Endothelial cell (in vitro differentiated cells): ENCODE results near the gene ERGIC1. TPM values are rescaled to one million over a fixed set of nuclear protein-coding genes. Genes with fewer than 3 reads are reported as not detected.
A peak's percentile ranks its signal among the peaks of the same experiment; 100 is the strongest.

ENCODE experiments used
- DNase-seq: peaks from one replicate; pipeline ENCODE4 v3.0.0; 2021; ENCODE audit warnings: low spot score
- H3K27ac Mint-ChIP-seq: one replicate; pipeline ENCODE4 v1.8.0; 2021; ENCODE audit warnings: mixed read lengths, inconsistent platforms; ENCODE audit not compliant: unreplicated experiment
- H3K27me3 Mint-ChIP-seq: one replicate; pipeline ENCODE4 v1.8.0; 2021; ENCODE audit warnings: mild to moderate bottlenecking, moderate library complexity, mixed read lengths, inconsistent platforms; ENCODE audit not compliant: unreplicated experiment
- H3K36me3 Mint-ChIP-seq: one replicate; pipeline ENCODE4 v1.8.0; 2021; ENCODE audit warnings: mild to moderate bottlenecking, low read depth, mixed read lengths, inconsistent platforms; ENCODE audit not compliant: unreplicated experiment
- H3K4me1 Mint-ChIP-seq: one replicate; pipeline ENCODE4 v1.8.0; 2021; ENCODE audit warnings: mild to moderate bottlenecking, mixed read lengths, inconsistent platforms; ENCODE audit not compliant: unreplicated experiment
- H3K4me3 Mint-ChIP-seq: one replicate; pipeline ENCODE4 v1.8.0; 2021; ENCODE audit warnings: mild to moderate bottlenecking, mixed read lengths, inconsistent platforms; ENCODE audit not compliant: unreplicated experiment
- H3K9me3 Mint-ChIP-seq: one replicate; pipeline ENCODE4 v1.8.0; 2021; ENCODE audit warnings: mixed read lengths, inconsistent platforms; ENCODE audit not compliant: unreplicated experiment
- total RNA-seq: library from RNA; stranded (reverse); fragmentation: NEBNext Ultra II Directional; extraction: Animal tissue kit (Norgen Biotek cat#: 25700); gene quantifications from one replicate; pipeline ENCODE4 v1.2.1, GENCODE V29; 2021; ENCODE audit not compliant: unreplicated experiment
- TF ChIP-seq, protein P1 (sequence below): fragments of 200-600 bp; sonication (generic); IDR thresholded peaks from one replicate; pipeline ENCODE4 v1.5.0; 2021; ENCODE audit warnings: antibody characterized with exemption; ENCODE audit not compliant: unreplicated experiment

Gene ERGIC1
- total RNA-seq, 1 donor from 2014 or later = 67.1 TPM

DNA sequence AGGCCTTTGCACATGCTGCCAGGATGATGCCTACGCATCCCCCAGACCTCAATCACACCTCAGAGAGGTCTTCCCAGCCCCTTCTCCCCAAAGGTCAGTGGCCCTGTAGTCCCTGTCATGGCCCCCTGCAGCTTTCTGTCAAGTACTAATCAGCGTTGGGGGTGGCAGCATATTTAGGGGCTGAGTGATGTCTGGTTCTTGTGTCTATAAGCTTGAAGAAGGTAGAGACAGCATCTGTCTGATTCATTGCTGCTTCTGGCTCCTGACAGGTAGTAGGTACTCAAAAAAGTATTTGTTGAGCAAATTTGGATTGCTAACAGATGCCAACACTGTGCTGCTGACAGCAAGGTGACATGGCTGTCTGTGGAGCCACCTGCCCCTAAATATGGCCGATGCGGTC, 73.6 kb downstream of the ERGIC1 start:
- Mint-ChIP-seq H3K27ac (no peak overlapping the region), H3K27me3 (peaks cover 7% of the 10 kb centered on the region), H3K9me3 (no peaks in the 10 kb centered on the region), H3K4me3 (no peak overlapping the region), H3K4me1 (peaks cover 6% of the 10 kb centered on the region), H3K36me3 (peaks cover 4% of the 10 kb centered on the region)
- no peak for DNase-seq
- TF ChIP-seq, protein P1, sequence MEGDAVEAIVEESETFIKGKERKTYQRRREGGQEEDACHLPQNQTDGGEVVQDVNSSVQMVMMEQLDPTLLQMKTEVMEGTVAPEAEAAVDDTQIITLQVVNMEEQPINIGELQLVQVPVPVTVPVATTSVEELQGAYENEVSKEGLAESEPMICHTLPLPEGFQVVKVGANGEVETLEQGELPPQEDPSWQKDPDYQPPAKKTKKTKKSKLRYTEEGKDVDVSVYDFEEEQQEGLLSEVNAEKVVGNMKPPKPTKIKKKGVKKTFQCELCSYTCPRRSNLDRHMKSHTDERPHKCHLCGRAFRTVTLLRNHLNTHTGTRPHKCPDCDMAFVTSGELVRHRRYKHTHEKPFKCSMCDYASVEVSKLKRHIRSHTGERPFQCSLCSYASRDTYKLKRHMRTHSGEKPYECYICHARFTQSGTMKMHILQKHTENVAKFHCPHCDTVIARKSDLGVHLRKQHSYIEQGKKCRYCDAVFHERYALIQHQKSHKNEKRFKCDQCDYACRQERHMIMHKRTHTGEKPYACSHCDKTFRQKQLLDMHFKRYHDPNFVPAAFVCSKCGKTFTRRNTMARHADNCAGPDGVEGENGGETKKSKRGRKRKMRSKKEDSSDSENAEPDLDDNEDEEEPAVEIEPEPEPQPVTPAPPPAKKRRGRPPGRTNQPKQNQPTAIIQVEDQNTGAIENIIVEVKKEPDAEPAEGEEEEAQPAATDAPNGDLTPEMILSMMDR = no peak

DNA sequence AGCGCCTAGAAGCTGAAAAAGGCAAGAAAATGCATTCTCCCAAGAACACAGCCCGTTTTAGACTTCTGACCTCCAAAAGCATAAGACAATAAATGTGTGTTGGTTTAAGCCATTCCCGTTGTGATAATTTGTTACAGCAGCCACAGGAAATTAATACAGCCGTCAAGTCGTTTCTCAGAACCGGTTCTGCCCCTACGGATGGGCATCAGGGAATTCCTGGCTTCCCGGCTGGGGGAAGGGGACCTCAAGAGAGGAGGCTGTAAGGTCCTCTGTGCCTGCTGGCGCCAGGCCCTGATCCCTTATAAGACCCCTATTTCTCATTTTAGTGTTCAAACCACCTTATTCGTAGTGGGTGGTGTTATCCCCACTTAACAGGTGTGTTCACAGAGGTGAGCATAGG, 74.6 kb downstream of the ERGIC1 start:
- H3K36me3 Mint-ChIP-seq = peaks cover 4% of the 10 kb centered on the region
- no peak for DNase-seq
- H3K4me1 Mint-ChIP-seq = peaks cover 6% of the 10 kb centered on the region
- H3K4me3 Mint-ChIP-seq = no peak overlapping the region
- no peaks in the 10 kb centered on the region for H3K9me3 Mint-ChIP-seq
- peak overlapping the region; percentile 52 for H3K27ac Mint-ChIP-seq
- TF ChIP-seq, protein P1 = no peak
- peaks cover 6% of the 10 kb centered on the region for H3K27me3 Mint-ChIP-seq

DNA sequence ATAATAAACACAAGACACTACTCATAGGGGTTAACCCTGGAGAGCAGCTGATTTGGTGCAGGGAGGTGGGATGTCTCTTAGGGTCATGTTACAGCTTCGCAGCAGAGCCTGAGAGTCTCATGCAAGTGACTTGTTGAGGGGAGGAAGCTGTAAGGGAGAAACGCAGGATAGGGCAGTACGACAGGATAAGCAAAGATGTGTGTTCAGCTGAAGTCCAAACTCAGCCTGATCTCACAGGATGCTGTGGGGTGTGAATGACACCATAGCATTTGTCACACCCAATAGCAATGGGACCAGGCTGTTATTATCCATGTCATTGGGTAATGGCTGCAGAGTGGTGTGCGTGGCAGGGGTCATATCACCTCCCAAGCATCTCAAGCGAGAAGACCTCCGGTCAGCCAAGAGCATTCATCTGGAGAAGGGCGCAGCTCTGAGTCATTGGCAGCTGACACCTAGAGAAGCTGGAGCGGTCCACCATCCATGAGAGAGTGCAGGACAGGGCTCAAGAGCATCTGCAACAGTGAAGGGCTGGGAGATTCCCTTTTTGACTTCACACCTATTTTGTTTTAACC, 76.0 kb downstream of the ERGIC1 start:
- TF ChIP-seq, protein P1 = no peak
- Mint-ChIP-seq H3K4me3 (no peak overlapping the region), H3K36me3 (no peaks in the 10 kb centered on the region), H3K27ac (no peak overlapping the region), H3K9me3 (no peaks in the 10 kb centered on the region), H3K4me1 (peaks cover 2% of the 10 kb centered on the region), H3K27me3 (peaks cover 3% of the 10 kb centered on the region)
- no peak for DNase-seq

DNA sequence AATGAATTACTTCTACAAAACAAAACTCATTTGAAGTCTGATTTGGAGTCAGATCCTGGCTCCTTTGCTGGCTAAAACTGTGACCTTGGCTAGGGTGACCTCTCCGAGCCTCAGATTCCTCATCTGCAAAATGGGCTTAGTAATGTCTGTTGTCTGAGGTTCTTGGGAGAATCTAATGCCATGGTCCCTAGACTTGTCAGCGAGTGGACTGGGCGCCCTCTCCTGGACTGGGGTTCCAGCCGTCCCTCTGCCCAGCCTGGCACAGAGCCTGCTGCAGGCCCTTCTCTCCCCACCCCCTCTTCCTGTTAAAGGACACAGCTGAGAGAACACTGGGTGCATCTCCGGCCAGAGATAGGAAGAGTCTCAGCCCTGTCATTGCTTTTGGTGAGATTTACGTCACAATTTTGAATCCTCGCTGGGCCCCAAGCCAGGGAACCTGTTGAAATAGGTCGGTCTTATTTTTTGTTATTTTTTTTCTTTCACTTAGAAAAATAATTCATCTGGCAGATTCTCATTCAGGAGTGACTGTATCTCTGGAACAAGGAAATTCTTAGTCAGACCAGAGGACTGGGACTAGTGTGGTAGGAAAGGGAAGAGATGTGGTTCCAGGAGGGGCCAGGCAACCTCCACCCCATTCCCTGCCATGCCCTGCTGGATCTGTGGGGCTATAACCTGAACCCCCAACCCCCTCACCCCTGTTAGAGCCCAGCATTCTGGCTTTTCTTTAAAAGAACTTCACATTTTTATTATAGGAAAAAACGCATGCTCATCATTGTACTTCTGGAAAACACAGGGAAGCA, 77.0 kb downstream of the ERGIC1 start:
- TF ChIP-seq, protein P1 = no peak
- Mint-ChIP-seq H3K27ac (no peak overlapping the region), H3K36me3 (no peaks in the 10 kb centered on the region), H3K9me3 (no peaks in the 10 kb centered on the region), H3K4me1 (peaks cover 2% of the 10 kb centered on the region), H3K27me3 (peaks cover 3% of the 10 kb centered on the region), H3K4me3 (no peak overlapping the region)
- peak; percentile 47 for DNase-seq

DNA sequence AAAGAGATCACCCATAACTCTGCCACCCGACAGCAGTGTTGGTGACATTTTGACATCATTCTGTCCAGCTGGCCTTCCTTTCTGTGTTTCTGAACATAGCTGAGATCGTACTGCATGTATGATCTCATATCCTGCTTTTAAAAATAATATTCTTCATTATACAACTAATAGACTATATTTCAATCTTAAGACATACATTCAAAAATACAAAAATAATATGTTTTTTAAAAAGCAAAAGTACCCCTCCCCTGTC, 77.5 kb downstream of the ERGIC1 start:
- H3K4me3 Mint-ChIP-seq = no peak overlapping the region
- TF ChIP-seq, protein P1 = no peak
- DNase-seq = no peak
- no peaks in the 10 kb centered on the region for H3K9me3 Mint-ChIP-seq
- peaks cover 2% of the 10 kb centered on the region for H3K4me1 Mint-ChIP-seq
- no peak overlapping the region for H3K27ac Mint-ChIP-seq
- H3K27me3 Mint-ChIP-seq = peaks cover 3% of the 10 kb centered on the region
- no peaks in the 10 kb centered on the region for H3K36me3 Mint-ChIP-seq
